Mesenchymal stem cell (in vitro differentiated cells and primary cell): ENCODE measurements around the gene GOLGA6A.

Source experiments
- DNase-seq: peaks from one replicate; pipeline ENCODE4 v3.0.0-alpha.2; 2013
- H2AFZ ChIP-seq: one replicate; pipeline ENCODE4 v1.6.1; 2013; ENCODE audit warnings: low read depth, mild to moderate bottlenecking, control low read depth, inconsistent platforms, low read length, moderate library complexity
- H2AK5ac ChIP-seq: 2 replicates; pipeline ENCODE4 v1.6.1; 2013; ENCODE audit warnings: low read length, moderate library complexity, mild to moderate bottlenecking, inconsistent platforms; ENCODE audit not compliant: severe bottlenecking
- H2BK120ac ChIP-seq: one replicate; pipeline ENCODE4 v1.6.1; 2013; ENCODE audit warnings: low read depth, mild to moderate bottlenecking, inconsistent platforms, low read length, moderate library complexity
- H2BK12ac ChIP-seq, 2 experiments: one replicate each; pipeline ENCODE4 v1.6.1; 2013; ENCODE audit warnings: inconsistent platforms in 2 of 2, low read length in 2 of 2, mild to moderate bottlenecking in 2 of 2, moderate library complexity in 2 of 2, control low read depth in 1 of 2
- H2BK15ac ChIP-seq: one replicate; pipeline ENCODE4 v1.6.1; 2013; ENCODE audit warnings: mild to moderate bottlenecking, low read depth, inconsistent platforms; ENCODE audit not compliant: poor library complexity, severe bottlenecking
- H2BK5ac ChIP-seq: 2 replicates; pipeline ENCODE4 v1.6.1; 2013; ENCODE audit warnings: low read depth, mild to moderate bottlenecking, low read length, control low read depth, inconsistent platforms; ENCODE audit not compliant: poor library complexity, severe bottlenecking
- H3K14ac ChIP-seq, 2 experiments: one replicate each; pipeline ENCODE4 v1.6.1; 2013; ENCODE audit warnings: inconsistent platforms in 2 of 2, low read length in 2 of 2, control low read depth in 1 of 2, mild to moderate bottlenecking in 1 of 2, moderate library complexity in 1 of 2
- H3K18ac ChIP-seq, 2 experiments: one replicate each; pipeline ENCODE4 v1.6.1; 2013; ENCODE audit warnings: inconsistent platforms in 2 of 2, low read length in 2 of 2, control low read depth in 1 of 2, low read depth in 1 of 2, mild to moderate bottlenecking in 1 of 2
- H3K23ac ChIP-seq, 2 experiments: one replicate each; pipeline ENCODE4 v1.6.1; 2013; ENCODE audit warnings: inconsistent platforms in 2 of 2, low read length in 2 of 2, mild to moderate bottlenecking in 2 of 2, moderate library complexity in 2 of 2, control low read depth in 1 of 2
- H3K27ac ChIP-seq: 2 replicates; pipeline ENCODE4 v1.5.1; 2013; ENCODE audit warnings: mild to moderate bottlenecking, moderate library complexity, low read length, control low read depth, inconsistent platforms; ENCODE audit not compliant: poor library complexity, severe bottlenecking
- H3K27me3 ChIP-seq, 2 experiments: 2 replicates each; pipeline versions ENCODE4 v1.6.1 to v1.7.0; 2013; ENCODE audit warnings: low read length in 2 of 2, mild to moderate bottlenecking in 2 of 2, moderate library complexity in 2 of 2, control low read depth in 1 of 2, inconsistent platforms in 1 of 2; ENCODE audit not compliant: control insufficient read depth in 1 of 2, insufficient read depth in 1 of 2
- H3K36me3 ChIP-seq, 2 experiments: 2 replicates each; pipeline versions ENCODE4 v1.6.1 to v1.7.0; 2013; ENCODE audit warnings: low read length in 2 of 2, control low read depth in 1 of 2, inconsistent platforms in 1 of 2, low read depth in 1 of 2, mild to moderate bottlenecking in 1 of 2; ENCODE audit not compliant: insufficient read depth in 2 of 2, control insufficient read depth in 1 of 2
- H3K4ac ChIP-seq, 2 experiments: one replicate each; pipeline ENCODE4 v1.6.1; 2013; ENCODE audit warnings: inconsistent platforms in 2 of 2, low read length in 2 of 2, mild to moderate bottlenecking in 2 of 2, moderate library complexity in 2 of 2, control low read depth in 1 of 2, low read depth in 1 of 2
- H3K4me1 ChIP-seq: 2 replicates; pipeline ENCODE4 v1.6.1; 2013; ENCODE audit warnings: low read depth, low read length, control low read depth; ENCODE audit not compliant: control insufficient read depth, insufficient read depth
- H3K4me2 ChIP-seq: 2 replicates; pipeline ENCODE4 v1.6.1; 2013; ENCODE audit warnings: low read length, mild to moderate bottlenecking, inconsistent platforms; ENCODE audit not compliant: poor library complexity, severe bottlenecking
- H3K4me3 ChIP-seq, 2 experiments: 2 replicates each; pipeline versions ENCODE4 v1.5.1 to v1.7.0; 2013; ENCODE audit warnings: low read length in 2 of 2, mild to moderate bottlenecking in 2 of 2, control low read depth in 1 of 2, low read depth in 1 of 2; ENCODE audit not compliant: insufficient read depth in 1 of 2
- H3K79me1 ChIP-seq: replicated peaks from 2 replicates; pipeline ENCODE4 v1.6.1; 2013; ENCODE audit warnings: mild to moderate bottlenecking, control low read depth, low read length, inconsistent platforms; ENCODE audit not compliant: poor library complexity, severe bottlenecking
- H3K9ac ChIP-seq: 2 replicates; pipeline ENCODE4 v1.7.0; 2013; ENCODE audit warnings: mild to moderate bottlenecking, low read length, moderate library complexity
- H3K9me3 ChIP-seq: 2 replicates; pipeline ENCODE4 v1.7.0; 2013; ENCODE audit warnings: mild to moderate bottlenecking, low read length; ENCODE audit not compliant: control insufficient read depth
- H4K8ac ChIP-seq: one replicate; pipeline ENCODE4 v1.6.1; 2013; ENCODE audit warnings: inconsistent platforms, mild to moderate bottlenecking, low read length, moderate library complexity
- H4K91ac ChIP-seq: one replicate; pipeline ENCODE4 v1.6.1; 2013; ENCODE audit warnings: mild to moderate bottlenecking, low read length, inconsistent platforms
- WGBS: methylation state at CpG from one replicate; pipeline ENCODE4 v1.1.7; 2013; ENCODE audit warnings: mixed read lengths; 5-methylcytosine and 5-hydroxymethylcytosine counted together

GOLGA6A gene

DNA sequence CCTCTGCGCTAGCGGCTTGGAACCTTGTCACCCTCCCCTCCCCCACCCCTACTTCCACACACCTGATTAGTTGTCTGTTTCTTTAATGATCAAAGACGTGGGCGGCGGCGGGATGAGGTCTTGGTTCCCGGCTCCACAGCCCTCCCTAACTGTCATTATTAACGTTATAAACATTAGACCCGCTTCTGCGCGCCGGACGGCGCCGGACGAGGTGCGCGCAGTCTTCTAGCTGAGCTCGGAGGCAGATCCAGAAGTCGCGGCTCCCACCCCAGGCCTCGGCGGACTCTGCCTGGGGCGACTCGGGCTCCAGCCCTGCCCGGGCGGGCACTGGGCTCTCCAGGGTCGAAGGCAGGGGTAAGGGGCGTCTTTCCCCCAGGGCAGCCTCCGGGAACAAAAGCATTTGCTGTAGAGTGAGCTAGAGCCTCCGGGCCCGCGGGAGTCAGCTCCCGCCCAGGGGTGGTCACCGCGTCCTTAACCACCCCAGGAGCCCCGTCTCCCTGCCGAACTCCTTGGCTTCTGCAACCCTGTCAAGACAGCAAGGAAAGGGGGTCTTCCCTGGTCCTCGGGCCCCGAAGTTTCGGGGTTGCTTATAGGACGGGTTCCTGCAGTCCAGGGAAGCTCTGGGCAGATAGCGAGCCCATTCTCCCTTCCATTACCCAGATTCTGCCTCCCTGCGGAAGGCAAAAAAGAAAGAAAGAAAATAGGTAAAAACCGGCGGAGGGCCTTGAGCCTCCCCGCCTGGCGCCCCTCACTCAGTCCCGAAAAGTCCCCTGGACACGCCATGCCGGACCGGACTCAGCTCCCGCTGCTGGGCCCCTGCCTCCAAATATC lies 45.8 kb upstream of the GOLGA6A start:
- no peaks in the 10 kb centered on the region for H3K79me1 ChIP-seq

GRCh38 chr15:74127255-74127953 lies 45.1 kb upstream of the GOLGA6A start:
- WGBS: 14% methylated on average over 43 of the region's 44 CpGs
- H2BK12ac ChIP-seq: no peak overlapping the region
- H3K4me1 ChIP-seq: peaks cover 33% of the 10 kb centered on the region
- peak overlapping the region in 1 of 2 experiments; percentile 23 for H3K18ac ChIP-seq
- no peak overlapping the region for H3K23ac ChIP-seq
- H3K27ac ChIP-seq: no peak overlapping the region
- H2BK15ac ChIP-seq: no peak overlapping the region
- H4K91ac ChIP-seq: no peak overlapping the region
- no peak overlapping the region for H2AFZ ChIP-seq
- no peak overlapping the region for H2BK120ac ChIP-seq
- H4K8ac ChIP-seq: no peak overlapping the region
- H2AK5ac ChIP-seq: no peak overlapping the region
- peak; percentile 79 for DNase-seq
- peaks cover 82 to 83% of the 10 kb centered on the region in 2 experiments for H3K27me3 ChIP-seq
- no peak overlapping the region for H3K4ac ChIP-seq
- no peaks in the 10 kb centered on the region for H3K36me3 ChIP-seq
- no peaks in the 10 kb centered on the region for H3K79me1 ChIP-seq
- H3K4me3 ChIP-seq: peak overlapping the region; percentile 47 to 76
- peak overlapping the region; percentile 89 for H3K4me2 ChIP-seq
- no peak overlapping the region for H3K14ac ChIP-seq
- H2BK5ac ChIP-seq: no peak overlapping the region
- no peaks in the 10 kb centered on the region for H3K9me3 ChIP-seq
- H3K9ac ChIP-seq: peak overlapping the region; percentile 83

More for the DNA sequence above, 45.8 kb upstream of the GOLGA6A start:
- H3K36me3 ChIP-seq: peaks cover 0 to 3% of the 10 kb centered on the region in 2 experiments
- H3K9me3 ChIP-seq: no peaks in the 10 kb centered on the region
- no peak overlapping the region for H3K27ac ChIP-seq
- H2BK12ac ChIP-seq: no peak overlapping the region
- H3K4me3 ChIP-seq: peak overlapping the region; percentile 47 to 76
- H2AFZ ChIP-seq: no peak overlapping the region
- H2AK5ac ChIP-seq: no peak overlapping the region
- no peak overlapping the region for H3K18ac ChIP-seq
- H2BK120ac ChIP-seq: no peak overlapping the region
- WGBS: 2% methylated on average over 52 of the region's 53 CpGs
- H3K23ac ChIP-seq: peak overlapping the region in 1 of 2 experiments; percentile 36
- no peak overlapping the region for H4K8ac ChIP-seq
- H3K9ac ChIP-seq: peak overlapping the region; percentile 83
- H3K27me3 ChIP-seq: peaks cover 82 to 83% of the 10 kb centered on the region in 2 experiments
- peak overlapping the region; percentile 89 for H3K4me2 ChIP-seq
- H4K91ac ChIP-seq: no peak overlapping the region
- H2BK5ac ChIP-seq: no peak overlapping the region
- no peak for DNase-seq
- H3K14ac ChIP-seq: no peak overlapping the region
- no peak overlapping the region for H3K4ac ChIP-seq
- H3K4me1 ChIP-seq: peaks cover 33% of the 10 kb centered on the region
- no peak overlapping the region for H2BK15ac ChIP-seq

- Histone ChIP-seq H3K36me3 (no peaks in the 10 kb centered on the region), H3K14ac (no peak overlapping the region), H2BK5ac (no peak overlapping the region), H3K4ac (no peak overlapping the region), H2BK120ac (no peak overlapping the region), H3K4me1 (peaks cover 23% of the 10 kb centered on the region), H2BK12ac (no peak overlapping the region), H3K4me2 (no peak overlapping the region), H2BK15ac (no peak overlapping the region), H3K18ac (no peak overlapping the region), H3K9ac (no peak overlapping the region), H3K27me3 (peaks cover 79 to 83% of the 10 kb centered on the region in 2 experiments), H3K79me1 (no peaks in the 10 kb centered on the region), H3K27ac (no peak overlapping the region), H4K8ac (no peak overlapping the region), H3K4me3 (no peak overlapping the region), H4K91ac (no peak overlapping the region), H2AFZ (no peak overlapping the region), H3K9me3 (no peaks in the 10 kb centered on the region), H3K23ac (no peak overlapping the region), H2AK5ac (no peak overlapping the region)
- DNase-seq: no peak
- 88% methylated on average over 6 of the region's 7 CpGs for WGBS
Observed at GRCh38 chr15:74124759-74125158, 42.4 kb upstream of the GOLGA6A start.

DNA sequence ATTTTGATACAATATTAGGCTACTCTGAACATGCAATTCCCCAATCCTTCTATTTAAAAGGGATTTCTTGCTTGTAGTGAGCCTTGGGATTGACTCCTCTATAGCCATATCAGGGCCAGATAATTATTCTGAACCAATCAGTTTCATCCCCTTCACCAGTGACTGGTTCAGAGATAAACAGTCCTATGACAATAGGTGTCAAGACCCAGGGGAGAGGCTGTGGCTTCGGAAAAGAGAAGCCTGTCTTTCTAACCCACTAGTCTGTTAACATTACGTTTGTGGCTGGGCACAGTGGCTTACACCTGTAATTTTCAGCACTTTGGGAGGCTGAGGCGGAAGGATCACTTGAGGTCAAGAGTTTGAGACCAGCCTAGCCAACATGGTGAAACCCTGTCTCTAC lies 41.8 kb upstream of the GOLGA6A start:
- 61% methylated on average over 3 of the region's 3 CpGs for WGBS

More for the DNA sequence above, 41.8 kb upstream of the GOLGA6A start:
- DNase-seq: no peak
- Histone ChIP-seq H2BK120ac (no peak overlapping the region), H2BK15ac (no peak overlapping the region), H3K9ac (no peak overlapping the region), H3K9me3 (no peaks in the 10 kb centered on the region), H2AFZ (no peak overlapping the region), H2BK5ac (no peak overlapping the region), H3K36me3 (no peaks in the 10 kb centered on the region), H2AK5ac (no peak overlapping the region), H4K8ac (no peak overlapping the region), H3K23ac (no peak overlapping the region), H4K91ac (no peak overlapping the region), H3K4me1 (peaks cover 17% of the 10 kb centered on the region), H3K18ac (no peak overlapping the region), H2BK12ac (no peak overlapping the region), H3K14ac (no peak overlapping the region), H3K4me2 (no peak overlapping the region), H3K4me3 (no peak overlapping the region), H3K79me1 (no peaks in the 10 kb centered on the region), H3K27me3 (peaks cover 75 to 80% of the 10 kb centered on the region in 2 experiments), H3K4ac (no peak overlapping the region), H3K27ac (no peak overlapping the region)
